Keratinocyte (primary cell): ENCODE measurements around the gene GRK3. TPM values are rescaled to one million over a fixed set of nuclear protein-coding genes. Genes with fewer than 3 reads are reported as not detected.

ENCODE experiments used
- DNase-seq: peaks from one replicate; pipeline ENCODE4 v3.0.0-alpha.2; 2011; ENCODE audit warnings: low read depth, missing footprints, low spot score
- FAIRE-seq: peaks from 2 replicates; lab custom pipeline; 2011; peaks lifted over from hg19 to GRCh38; lab: Jason Lieb, UNC
- H2AFZ ChIP-seq: 2 replicates; pipeline ENCODE4 v1.6.0; 2012; ENCODE audit warnings: low read length, control low read depth, inconsistent platforms; ENCODE audit not compliant: control insufficient read depth
- H3K27ac ChIP-seq: 2 replicates; pipeline ENCODE4 v1.5.1; 2011; ENCODE audit warnings: low read length; ENCODE audit not compliant: control insufficient read depth, insufficient read depth
- H3K27me3 ChIP-seq: 3 replicates; pipeline ENCODE4 v1.6.0; 2011; ENCODE audit warnings: low read length; ENCODE audit not compliant: control insufficient read depth, insufficient read depth; ENCODE audit errors: extremely low read depth
- H3K36me3 ChIP-seq, 2 experiments: 2 replicates in 1 of 2; 3 replicates in 1 of 2; pipeline ENCODE4 v1.5.1; 2011; ENCODE audit warnings: low read length in 2 of 2, mild to moderate bottlenecking in 1 of 2; ENCODE audit not compliant: control insufficient read depth in 2 of 2, insufficient read depth in 2 of 2; ENCODE audit errors: extremely low read depth in 1 of 2
- H3K4me1 ChIP-seq: 3 replicates; pipeline ENCODE4 v1.5.1; 2011; ENCODE audit warnings: low read length; ENCODE audit not compliant: control insufficient read depth, insufficient read depth; ENCODE audit errors: extremely low read depth
- H3K4me2 ChIP-seq: 3 replicates; pipeline ENCODE4 v1.6.0; 2011; ENCODE audit warnings: low read depth, low read length; ENCODE audit not compliant: control insufficient read depth, insufficient read depth; ENCODE audit errors: extremely low read depth
- H3K4me3 ChIP-seq, 3 experiments: fragments of 200-600 bp in 1 of 3; sonication (generic) in 1 of 3; 2 replicates in 2 of 3; 3 replicates in 1 of 3; pipeline ENCODE4 v1.5.1; 2011 to 2016; ENCODE audit warnings: low read length in 3 of 3, mild to moderate bottlenecking in 3 of 3, control low read depth in 2 of 3, inconsistent platforms in 1 of 3, low read depth in 1 of 3, mixed read lengths in 1 of 3, mixed run types in 1 of 3, moderate library complexity in 1 of 3; ENCODE audit not compliant: control insufficient read depth in 2 of 3, insufficient read depth in 2 of 3; ENCODE audit errors: extremely low read depth in 1 of 3
- H3K79me2 ChIP-seq: 2 replicates; pipeline ENCODE4 v1.6.0; 2012; ENCODE audit warnings: low read length; ENCODE audit not compliant: control insufficient read depth, insufficient read depth
- H3K9ac ChIP-seq: 3 replicates; pipeline ENCODE4 v1.6.0; 2011; ENCODE audit warnings: low read length; ENCODE audit not compliant: control insufficient read depth, insufficient read depth; ENCODE audit errors: extremely low read depth
- H3K9me1 ChIP-seq: 3 replicates; pipeline ENCODE4 v1.6.0; 2011; ENCODE audit warnings: low read length; ENCODE audit not compliant: control insufficient read depth, insufficient read depth; ENCODE audit errors: extremely low read depth
- H3K9me3 ChIP-seq: 2 replicates; pipeline ENCODE4 v1.5.1; 2012; ENCODE audit warnings: low read depth, low read length; ENCODE audit not compliant: control insufficient read depth
- H4K20me1 ChIP-seq: 3 replicates; pipeline ENCODE4 v1.6.0; 2011; ENCODE audit warnings: low read length; ENCODE audit not compliant: control insufficient read depth, insufficient read depth; ENCODE audit errors: extremely low read depth
- CTCF ChIP-seq, 3 experiments: IDR thresholded peaks in 1 of 3; conservative IDR thresholded peaks in 1 of 3; optimal IDR thresholded peaks in 1 of 3; 2 replicates in 2 of 3; 3 replicates in 1 of 3; pipeline versions ENCODE3 to v1.5.1; 2011; ENCODE audit warnings: low read length in 3 of 3, mild to moderate bottlenecking in 3 of 3, moderate library complexity in 2 of 3, control low read depth in 1 of 3, inconsistent platforms in 1 of 3; ENCODE audit not compliant: insufficient read depth in 2 of 3; ENCODE audit errors: extremely low read depth in 1 of 3
- EZH2 ChIP-seq: IDR thresholded peaks from one replicate; pipeline ENCODE4 v1.6.1; 2012; ENCODE audit warnings: inconsistent platforms, mild to moderate bottlenecking, low read length, moderate library complexity
- dilution Hi-C: fragments of 300-500 bp; cut with MboI; formaldehyde crosslinking; loops from one replicate; pipeline ENCODE4 v1.7.0; 2020; ENCODE audit warnings: low sequenced_read_pairs; ENCODE audit not compliant: extremely low pct_ligation_motif_present
- polyA plus RNA-seq, 5 experiments: library from polyadenylated mRNA; depleted of rRNA in 3 of 5; stranded (reverse) in 3 of 5; stranded (forward) in 1 of 5; unstranded in 1 of 5; fragments of >200 nt; gene quantifications; 1 replicate in 1 of 5; 2 replicates in 3 of 5; 3 replicates in 1 of 5; pipeline versions ENCODE4 v1.2.1 to v1.2.3, GENCODE V29; 2011 to 2012; ENCODE audit warnings: missing spikeins in 2 of 5, low read depth in 1 of 5, low replicate concordance in 1 of 5

Gene GRK3
- polyA plus RNA-seq, 1 donor (not counting 4 experiments of a cell fraction or from before 2014, with no cell fraction given), result 8.1 TPM

DNA sequence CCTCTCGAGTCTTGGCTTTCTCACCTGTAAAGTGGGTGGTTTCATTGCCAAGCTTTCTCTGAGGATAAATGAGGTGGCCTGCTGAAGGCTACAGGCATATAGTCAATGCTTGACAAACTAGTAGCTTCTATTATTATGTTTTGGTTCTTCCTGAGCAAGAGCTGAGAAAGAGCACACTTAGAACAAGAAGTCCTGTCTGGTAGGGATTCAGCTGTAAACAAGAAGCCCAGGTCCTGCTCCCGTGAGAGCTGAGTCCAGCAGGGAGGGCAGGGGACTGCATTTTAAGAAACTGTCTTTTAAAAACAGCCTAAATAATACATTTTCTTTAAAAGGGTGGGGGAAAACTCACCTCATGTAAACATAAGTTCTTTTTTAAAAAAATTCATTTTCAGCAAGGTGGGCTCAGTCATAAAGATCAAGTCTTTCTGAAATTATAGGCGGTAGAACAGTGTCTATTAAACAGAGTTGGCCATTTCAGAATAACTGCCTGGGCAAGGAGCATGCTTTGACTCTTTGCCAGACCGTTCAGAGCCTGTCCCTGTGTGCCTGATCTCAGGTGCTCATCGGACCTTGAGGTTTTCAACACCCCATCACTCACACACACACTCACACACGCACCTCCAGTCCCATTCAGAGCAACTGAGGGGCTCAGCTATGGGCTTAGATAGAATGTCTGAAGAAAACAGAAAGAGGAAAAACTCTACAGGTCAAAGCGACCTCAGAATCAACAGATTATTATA, 148.4 kb downstream of the GRK3 start:
- Histone ChIP-seq H3K27ac (no peak overlapping the region), H3K27me3 (no peaks in the 10 kb centered on the region), H3K79me2 (no peaks in the 10 kb centered on the region), H3K4me3 (no peak overlapping the region), H3K4me2 (no peak overlapping the region), H3K9me1 (no peaks in the 10 kb centered on the region), H3K4me1 (no peaks in the 10 kb centered on the region), H3K36me3 (peaks cover 0 to 2% of the 10 kb centered on the region in 2 experiments), H3K9me3 (no peaks in the 10 kb centered on the region), H4K20me1 (no peaks in the 10 kb centered on the region), H2AFZ (no peak overlapping the region), H3K9ac (no peak overlapping the region)
- TF ChIP-seq CTCF (optimal IDR thresholded peaks at IDR 0.05 in 1 of 3, IDR thresholded peaks at IDR 0.05 in 1 of 3, conservative IDR thresholded peaks at IDR 0.05 in 1 of 3; ENCODE audit: extremely low read depth in 1 of 3, insufficient read depth in 2 of 3, low read length in 3 of 3) (no peak), EZH2 (no peak)
- dilution Hi-C loops, result no loop called here
- FAIRE-seq (no peak), DNase-seq (no peak)

DNA sequence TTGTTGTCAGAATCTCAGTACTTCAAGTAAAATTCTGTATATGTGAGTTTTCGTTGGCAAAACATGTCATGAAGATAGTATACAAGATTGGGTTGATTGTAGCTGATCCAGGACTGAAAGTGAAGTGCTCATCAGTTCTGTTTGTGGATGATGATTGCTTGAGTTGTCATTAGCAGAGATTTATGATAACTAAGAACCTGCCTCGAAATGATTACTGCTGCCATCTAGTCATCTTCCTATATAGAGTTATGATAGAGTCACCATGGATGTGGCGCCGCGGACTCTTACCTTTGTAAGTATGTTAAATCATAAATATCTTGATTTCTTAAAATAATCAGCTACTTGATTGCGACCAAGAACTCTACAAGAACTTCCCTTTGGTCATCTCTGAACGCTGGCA, 149.6 kb downstream of the GRK3 start:
- DNase-seq, result no peak
- H2AFZ ChIP-seq, result no peak overlapping the region
- no peaks in the 10 kb centered on the region for H4K20me1 ChIP-seq
- no peaks in the 10 kb centered on the region for H3K9me3 ChIP-seq
- H3K4me3 ChIP-seq, result no peak overlapping the region
- H3K9ac ChIP-seq, result no peak overlapping the region
- TF ChIP-seq EZH2 (no peak), CTCF (optimal IDR thresholded peaks at IDR 0.05 in 1 of 3, IDR thresholded peaks at IDR 0.05 in 1 of 3, conservative IDR thresholded peaks at IDR 0.05 in 1 of 3; ENCODE audit: extremely low read depth in 1 of 3, insufficient read depth in 2 of 3, low read length in 3 of 3) (no peak)
- H3K79me2 ChIP-seq, result no peaks in the 10 kb centered on the region
- FAIRE-seq, result no peak
- H3K4me1 ChIP-seq, result no peaks in the 10 kb centered on the region
- no peaks in the 10 kb centered on the region for H3K9me1 ChIP-seq
- H3K27ac ChIP-seq, result no peak overlapping the region
- H3K36me3 ChIP-seq, result peaks cover 0 to 2% of the 10 kb centered on the region in 2 experiments
- dilution Hi-C loops, result no loop called here
- H3K27me3 ChIP-seq, result no peaks in the 10 kb centered on the region
- H3K4me2 ChIP-seq, result no peak overlapping the region
